Activated effector memory CD4-positive, alpha-beta T cell treated with Interleukin-2 at 50 U/mL for 16 hours (primary cell): ENCODE measurements around the gene SMC1A.
"Not testable (repeated sequence)": the region's sequence is repeated elsewhere in the genome, so short reads cannot be mapped to it uniquely, and the experiment has no call there.

Experiments
- DNase-seq: peaks from one replicate; pipeline ENCODE4 v3.0.0-alpha.2; 2020

Gene SMC1A

DNA sequence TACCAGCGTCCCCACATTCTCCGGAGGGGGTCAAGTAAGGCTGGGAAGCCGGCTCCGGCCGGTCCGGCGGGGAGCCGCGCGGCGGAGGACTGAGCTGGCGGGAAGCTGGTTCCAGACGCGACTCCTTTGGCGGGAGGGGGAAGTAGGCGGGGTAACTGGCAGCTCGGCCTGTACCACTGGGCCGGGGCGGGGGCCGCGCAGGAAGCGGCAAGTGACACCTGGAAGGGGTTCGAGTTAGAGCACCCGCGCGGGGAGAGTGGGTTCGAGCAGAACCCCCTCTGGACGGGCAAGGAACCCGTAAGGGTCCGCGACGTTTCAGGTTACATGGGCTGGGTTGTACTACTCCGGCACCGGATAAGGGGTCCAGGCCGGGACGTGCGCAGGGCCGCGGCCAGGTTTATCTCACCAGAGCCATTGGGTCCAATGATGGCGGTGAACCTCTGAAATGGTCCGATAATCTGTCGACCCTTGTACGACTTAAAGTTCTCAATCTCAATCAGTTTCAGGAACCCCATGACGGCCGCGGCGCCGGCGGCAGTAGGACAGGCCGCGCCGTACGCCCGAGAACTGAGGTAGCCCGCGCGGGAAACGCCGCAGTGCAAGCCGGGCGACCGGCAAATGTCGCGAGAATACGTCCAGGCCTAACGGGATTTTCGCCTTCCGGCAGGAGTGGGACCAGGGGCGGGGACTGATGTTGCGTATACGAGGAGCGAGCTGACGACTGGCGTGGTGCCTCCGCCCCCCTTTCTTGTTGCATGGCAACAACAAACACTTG, at the start of gene SMC1A:
Gene SMC1A, minus strand, starts transcription at position 569 of the 775 bp plus-strand sequence. Its CDS starts 54 bp downstream, at position 515.
- peak; percentile 88 for DNase-seq

DNA sequence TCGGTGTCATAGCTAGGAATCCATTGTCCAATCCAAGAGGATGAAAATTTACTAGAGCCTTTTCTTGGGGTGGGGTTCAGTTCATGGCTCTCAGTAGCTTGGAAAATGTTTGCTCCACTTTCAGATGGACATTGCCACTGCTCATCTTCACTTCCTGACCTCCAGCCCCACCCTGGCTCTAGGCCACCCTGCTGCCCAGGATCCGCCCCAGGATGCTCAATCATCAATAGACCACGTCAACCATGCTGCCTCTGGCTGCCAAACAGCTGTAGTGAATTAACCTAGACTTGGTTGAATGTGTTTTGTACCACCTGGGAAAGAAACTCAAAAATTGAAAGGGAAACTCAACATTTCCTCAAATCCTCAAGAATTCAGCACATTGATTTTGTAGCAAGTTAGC, 48.9 kb upstream of the SMC1A start:
- no peak for DNase-seq

DNA sequence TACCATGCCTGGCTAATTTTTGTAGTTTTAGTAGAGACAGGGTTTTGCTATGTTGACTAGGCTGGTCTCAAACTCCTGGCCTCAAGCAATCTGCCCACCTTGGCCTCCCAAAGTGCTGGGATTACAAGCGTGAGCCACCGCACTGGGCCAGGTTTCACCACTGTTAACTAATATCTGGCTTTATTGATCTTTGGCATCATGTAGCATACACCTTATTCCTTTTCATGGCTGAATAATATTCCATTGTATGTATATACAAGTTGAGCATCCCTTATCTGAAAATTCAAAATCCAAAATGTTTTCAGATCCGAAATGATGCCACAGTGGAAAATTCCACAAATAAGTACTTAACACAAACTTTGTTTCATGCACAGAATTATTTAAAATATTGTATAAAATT, 46.2 kb upstream of the SMC1A start:
- not testable (repeated sequence) for DNase-seq

DNA sequence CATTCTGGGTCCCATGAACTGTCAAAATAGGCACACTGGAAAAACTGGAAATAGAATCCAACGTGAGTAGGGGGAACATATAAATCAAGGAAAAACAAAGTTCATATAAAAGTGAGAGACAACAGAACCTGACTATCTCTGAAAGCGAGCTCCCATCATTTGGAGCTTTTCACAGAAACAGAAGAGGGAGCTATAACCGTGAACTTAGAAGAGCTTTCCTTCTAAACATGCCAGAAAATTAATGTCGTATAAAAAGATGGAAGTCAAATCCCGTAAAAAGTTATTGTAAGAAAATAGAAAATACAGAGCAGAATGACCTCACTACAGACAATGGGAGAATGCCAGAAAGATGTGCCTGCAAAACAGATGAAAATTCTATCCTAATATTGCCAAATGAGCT, 35.6 kb upstream of the SMC1A start:
- DNase-seq, result no peak

DNA sequence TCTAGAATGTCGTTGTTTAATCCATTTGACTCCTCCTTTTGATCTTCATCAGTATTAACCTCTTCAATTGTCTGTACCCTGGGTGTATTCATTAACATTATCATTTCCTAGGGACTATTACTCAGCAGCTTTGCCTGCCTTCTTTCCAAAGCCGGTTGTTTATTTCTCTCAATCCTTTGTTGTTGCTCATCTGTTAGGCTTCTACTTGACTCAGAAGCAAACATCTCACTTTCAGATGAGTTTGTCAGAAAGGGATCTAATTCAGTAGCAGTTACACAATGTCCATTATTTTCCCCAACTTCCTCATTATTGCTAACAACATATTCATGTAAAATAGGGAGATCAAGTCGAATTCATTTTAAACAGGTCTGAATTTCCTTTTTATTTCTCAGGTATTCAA, 33.8 kb upstream of the SMC1A start:
- DNase-seq, result no peak

DNA sequence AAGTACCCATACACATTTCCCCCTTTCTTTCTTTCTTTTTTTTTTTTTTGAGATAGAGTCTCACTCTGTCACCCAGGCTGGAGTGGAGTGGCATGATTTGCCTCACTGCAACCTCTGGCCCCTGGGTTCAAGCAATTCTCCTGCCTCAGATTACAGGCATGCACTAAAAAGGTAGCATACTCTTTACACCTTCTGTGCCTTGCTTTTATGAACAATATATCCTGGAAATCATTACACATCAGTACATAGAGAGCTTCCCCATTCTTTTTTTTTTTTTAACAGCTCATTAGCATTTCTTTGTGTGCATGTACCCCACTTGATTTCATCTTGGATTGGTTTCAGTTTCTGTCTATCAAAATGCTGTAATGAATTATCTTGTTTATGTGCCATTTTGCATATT, 30.4 kb upstream of the SMC1A start:
- no peak for DNase-seq

DNA sequence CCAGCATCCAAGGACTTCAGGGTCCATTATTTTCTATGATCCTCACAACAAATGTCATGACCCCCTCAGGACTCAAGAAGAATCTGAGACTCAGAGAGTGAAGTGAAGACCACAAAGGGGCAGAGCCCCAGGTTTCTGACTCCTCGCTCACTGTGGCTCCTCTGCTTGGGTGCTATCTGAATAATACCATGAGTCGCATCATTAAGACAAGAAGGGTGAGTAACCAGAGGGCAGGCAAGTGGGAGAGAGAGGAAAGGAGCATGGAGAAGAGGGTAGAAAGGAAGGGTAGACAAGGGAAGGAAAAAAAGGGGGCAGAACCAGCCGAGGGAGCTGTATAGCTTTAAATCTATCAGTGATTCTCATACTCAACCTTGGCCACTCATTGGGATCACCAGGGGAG, 27.2 kb upstream of the SMC1A start:
- DNase-seq, result no peak

DNA sequence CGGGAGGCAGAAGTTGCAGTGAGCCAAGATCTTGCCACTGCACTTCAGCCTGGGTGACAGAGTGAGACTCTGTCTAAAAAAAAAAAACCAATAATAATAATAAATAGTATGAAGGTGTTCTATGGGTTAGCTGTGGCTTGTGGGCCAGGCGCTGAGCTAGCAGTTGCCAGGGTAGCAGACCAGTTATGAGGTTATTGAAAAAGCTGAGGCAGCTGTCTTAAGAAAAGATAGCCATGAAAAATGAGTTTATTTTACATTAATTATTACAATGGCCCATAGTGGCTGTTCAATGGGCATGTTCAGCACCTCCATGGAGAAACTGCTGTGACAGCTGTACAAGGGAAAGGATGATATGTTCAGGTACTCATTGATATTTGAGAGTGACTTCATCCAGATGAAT, 25.0 kb upstream of the SMC1A start:
- no peak for DNase-seq

DNA sequence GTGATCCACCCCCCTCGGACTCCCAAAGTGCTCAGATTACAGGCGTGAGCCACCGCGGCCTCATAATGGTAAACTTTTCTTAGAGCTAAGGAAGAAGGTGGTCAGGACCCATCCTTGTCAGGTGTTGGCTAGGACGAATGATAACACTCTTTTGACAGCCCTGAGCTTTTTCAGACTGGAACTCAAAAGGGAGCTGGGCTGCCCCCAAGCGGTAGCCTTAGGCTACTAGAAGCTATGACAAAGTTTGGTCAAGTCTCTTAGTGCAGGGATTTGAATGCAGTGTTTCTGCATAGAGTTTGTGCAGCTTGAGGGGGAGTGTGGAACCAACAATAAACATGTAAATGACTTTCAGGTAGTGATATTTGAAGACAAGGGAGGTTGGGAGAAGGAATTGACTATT, 23.5 kb upstream of the SMC1A start:
- DNase-seq, result peak; percentile 10

DNA sequence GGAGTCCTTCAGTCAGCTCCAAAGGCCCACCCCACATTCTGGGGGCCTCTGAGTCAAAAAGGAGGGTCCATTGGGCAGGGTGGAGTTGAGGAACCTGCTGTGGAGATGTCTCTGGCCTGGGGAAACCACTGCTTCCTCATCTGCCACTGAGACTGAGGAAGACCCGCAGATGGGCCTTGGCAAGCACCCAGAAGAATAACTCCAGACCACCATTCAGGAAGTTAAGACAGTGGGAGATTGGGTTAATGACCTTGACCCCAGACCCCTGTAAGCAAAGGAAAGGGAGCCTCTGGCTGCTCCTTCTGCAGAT, 19.8 kb upstream of the SMC1A start:
- no peak for DNase-seq

DNA sequence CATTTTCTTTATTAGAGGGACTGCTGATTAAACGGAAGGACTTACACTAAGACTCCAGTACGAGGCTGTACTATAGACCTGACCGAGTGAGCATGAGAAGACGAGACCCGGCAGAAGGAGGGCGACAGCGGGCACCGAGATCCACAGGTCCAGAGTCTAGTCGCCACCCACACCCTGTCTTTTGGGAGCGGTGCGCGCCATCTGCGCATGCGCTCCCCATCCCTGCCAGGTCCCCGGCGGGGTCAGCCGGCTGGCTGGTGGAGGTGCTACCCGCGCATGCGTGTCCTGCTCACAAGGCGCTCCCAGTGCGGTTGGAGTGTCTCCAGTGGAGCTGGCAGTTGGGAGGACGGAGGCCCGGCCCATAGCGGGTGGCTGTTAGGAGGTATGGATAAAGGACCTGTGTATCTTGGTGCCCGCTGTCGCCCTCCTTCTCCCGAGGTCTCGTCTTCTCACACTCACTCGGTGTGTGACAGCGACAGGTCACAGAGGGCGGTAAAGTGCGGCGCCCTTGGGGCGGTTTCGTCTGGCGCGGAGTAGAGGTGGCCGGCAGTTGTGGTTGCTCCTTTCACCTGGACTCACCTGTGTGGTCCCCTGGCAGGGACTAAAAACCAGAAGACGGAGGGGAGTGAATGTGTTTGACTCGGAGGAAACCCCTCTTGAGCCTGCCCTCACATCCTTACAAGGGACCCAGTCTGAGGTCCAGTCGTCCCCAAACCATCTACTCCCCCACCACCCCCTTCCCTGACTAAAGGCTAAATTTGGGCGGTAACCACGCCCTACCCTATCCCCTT, 19.3 kb upstream of the SMC1A start:
- peak; percentile 59 for DNase-seq

DNA sequence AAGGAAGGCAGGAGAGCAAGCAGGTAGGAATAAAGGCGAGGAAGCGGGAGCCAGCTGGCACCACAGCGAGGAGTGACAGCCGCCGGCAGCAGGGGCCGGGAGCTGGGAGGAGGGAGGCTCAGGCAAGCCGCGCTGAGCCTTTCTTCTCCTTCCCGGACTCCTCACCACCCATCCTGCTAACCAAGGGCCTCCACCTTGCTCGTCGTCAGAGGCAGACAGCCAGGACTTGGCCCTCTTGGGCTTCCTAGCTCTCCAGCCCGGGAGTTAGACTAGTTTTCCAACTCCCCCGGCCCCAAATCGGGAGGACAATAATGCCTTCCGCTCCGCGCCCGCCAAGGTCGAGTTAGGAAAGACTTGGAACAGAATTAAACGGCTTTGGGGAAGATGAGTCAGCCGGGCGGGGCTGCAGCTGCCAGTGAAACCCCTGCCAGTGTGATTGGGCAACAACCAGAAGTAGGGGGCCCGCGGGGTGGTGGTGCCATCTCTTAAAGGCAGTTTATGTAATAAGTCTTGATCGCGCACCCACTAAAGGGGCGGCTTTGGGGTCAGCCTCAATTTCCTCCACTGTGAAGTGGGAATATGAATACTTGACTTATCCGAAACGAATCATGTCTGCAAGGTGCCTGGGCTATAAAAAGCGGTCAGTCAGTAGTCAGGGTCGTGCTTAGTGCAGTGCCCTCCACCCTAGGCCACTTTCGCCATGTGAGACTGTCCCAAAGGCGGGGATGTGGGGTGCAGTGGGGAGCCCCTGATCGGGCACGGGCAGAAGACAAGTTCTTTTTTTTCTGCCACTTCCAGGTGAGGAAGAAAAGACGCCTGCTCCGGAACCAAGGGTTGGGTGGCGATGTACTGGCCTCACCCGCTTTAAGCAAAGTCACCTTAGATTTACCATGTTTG, 18.4 kb upstream of the SMC1A start:
- no peak for DNase-seq

DNA sequence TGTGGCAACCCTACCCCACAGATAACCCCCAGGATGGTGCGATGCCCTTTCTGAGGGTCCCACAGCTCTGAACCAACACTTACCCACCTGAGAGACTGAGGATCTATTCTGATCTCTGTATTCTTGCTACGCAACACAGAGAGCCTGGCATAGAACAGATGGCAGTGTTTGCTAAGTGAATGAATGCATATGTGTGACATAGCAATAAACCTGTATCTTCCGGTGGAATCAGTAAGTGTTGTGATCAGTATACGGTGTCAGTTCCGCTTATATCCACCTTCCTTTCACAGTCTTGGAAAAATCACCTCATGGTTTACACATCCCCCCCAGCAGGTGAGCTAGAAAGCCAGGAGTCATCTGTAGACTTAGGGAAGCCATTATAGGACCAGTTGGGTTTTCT, 17.6 kb upstream of the SMC1A start:
- no peak for DNase-seq

DNA sequence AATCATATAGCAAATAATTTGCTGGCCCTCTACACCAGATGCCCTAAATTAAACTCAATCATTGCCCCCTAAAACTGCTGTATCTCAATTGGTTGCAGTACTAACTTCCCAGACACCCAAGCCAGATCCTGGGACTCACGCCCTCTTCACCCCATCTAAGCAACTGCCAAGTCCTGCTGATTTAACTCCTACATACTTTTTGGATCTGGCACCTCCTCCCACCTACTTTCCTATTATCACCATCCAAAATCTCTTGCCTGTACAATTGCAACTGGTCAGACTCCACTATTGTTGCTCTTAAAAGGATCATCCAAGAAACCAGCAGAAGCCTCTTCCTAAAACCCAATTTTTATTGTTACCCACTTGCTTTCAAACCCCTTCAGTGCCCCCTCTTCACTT, 16.4 kb upstream of the SMC1A start:
- no peak for DNase-seq

DNA sequence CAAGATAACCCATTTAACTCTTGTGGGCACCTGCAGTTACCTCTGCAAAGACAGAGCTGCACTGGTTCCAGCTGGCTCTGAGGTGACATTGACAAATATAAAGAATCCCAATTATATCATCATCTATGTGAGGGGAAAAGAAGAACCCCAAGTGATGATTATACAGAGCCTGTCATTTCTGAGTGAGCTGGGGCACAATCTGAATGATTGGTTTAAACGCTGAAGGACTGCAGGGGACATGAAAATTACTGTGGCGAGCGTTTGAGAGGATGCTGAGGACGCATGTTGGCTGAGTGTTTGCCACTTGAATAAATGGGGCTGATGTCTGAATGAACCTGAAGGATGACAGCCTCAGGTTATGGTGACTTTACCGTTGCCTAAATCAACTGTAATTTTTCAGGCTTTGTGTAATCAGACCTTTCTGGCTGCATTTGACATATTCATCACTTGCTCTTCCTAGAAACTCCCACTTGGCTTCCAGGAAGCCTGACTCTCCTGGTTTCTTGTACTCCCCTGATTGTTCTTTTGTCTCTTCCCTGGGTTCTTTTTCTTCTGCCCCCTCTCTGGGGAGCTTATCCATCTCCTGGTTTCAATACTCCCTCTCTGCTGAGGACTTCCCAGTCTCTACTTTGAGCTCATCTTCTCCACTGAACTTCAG, 15.8 kb upstream of the SMC1A start:
- no peak for DNase-seq

DNA sequence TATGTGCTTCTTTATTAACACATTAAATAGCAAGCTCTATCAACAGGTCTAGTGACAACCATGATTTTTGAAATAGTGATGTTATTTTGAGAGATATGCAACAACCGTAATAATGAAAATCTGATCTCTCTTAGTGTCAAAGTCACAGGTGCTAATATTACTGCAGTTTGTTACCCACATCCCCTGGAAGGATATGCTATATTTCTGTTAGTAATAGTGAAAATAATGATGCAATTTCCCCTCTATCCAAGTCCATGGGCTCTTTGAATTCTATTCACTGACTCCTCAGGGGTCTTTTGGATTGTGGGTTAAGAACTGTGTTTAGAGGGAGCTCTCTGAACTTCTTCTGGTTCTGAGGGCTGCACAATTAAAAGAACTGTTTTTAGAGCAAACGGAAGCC, 14.8 kb upstream of the SMC1A start:
- no peak for DNase-seq

DNA sequence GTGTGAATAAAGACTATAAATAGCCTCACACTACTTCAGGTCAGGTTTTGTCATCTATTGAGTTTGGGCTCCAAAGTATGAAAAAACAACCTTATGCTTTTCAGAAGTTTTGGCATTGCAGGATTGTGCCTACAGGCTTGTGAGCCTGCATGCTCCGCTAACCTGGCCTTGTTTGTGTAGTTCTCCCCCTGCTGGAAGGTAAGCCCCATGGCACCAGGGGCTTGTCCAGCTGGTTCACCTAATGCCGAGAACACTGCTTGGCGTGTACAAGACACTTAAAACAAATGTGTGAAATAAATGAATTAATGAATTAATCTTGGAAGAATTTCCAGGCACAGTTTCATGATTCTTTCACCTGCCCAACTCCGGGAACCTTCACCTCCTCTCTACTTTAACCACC, 13.5 kb upstream of the SMC1A start:
- DNase-seq, result peak; percentile 33

DNA sequence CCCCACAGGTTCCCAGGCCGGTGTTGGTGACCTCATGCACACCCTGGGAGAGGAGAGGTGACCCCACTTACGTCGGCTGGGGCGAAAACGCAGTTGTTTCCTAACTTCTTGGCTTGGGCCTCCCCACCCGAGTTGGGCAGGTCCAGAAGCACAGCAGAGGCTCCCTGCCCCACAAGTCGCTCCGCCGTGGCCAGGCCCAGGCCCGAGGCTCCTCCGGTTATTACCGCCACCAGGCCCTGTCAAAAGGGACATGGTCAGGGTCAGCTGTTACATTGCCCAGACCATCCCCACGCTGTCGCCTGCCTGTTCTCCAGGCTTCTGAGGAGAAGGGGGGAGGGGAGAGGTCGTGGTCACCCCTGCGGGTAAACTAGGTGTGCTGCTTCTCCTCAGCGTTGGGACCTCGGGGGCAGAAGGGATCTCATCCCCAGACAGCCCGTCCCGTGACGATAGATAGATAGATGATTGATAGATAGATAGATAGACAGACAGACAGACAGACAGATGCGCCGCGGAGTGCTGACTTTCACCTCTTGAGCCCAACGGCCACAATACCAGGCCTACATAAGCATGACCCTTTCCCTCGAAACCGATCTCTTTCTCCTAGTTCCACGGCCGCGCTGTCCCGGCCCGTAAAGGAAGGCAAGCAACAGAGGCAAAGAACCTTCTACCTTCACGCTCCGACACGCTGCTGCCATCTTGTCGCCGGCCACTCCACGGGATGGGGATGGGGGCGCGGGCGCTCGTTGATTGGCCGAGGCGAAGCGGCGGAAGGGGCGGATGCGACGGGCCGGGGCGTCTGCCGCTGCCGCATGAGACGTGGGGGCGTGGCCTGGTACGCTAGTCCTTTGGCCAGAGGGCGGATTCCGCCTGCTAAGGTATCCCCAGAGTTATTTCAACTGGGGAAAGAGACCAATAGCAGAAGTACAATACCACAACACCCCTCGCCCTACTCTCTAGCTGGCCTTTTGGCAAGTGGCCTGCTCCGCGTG, 11.5 kb upstream of the SMC1A start, which contains the start of gene HSD17B10:
Gene HSD17B10, minus strand, starts transcription at position 720 of the 989 bp plus-strand sequence. Its CDS starts 25 bp downstream, at position 695.
- DNase-seq, result peak; percentile 79

DNA sequence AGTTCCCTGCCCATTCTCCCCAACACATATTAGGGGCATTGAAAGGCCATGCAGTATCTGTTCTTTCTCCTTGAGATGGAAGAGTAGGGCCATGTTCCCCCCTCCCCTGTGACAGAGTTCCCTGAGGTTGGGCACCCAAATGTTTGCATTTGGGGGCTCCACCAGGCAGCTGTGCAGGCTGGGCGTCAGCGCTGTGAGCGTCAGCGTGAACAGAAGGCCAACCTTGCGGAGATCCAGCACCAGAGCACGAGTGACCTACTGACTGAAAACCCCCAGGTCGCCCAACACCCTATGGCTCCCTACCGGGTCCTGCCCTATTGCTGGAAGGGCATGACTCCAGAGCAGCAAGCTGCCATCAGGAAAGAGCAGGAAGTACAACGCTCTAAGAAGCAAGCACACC, 7.8 kb upstream of the SMC1A start:
- no peak for DNase-seq

DNA sequence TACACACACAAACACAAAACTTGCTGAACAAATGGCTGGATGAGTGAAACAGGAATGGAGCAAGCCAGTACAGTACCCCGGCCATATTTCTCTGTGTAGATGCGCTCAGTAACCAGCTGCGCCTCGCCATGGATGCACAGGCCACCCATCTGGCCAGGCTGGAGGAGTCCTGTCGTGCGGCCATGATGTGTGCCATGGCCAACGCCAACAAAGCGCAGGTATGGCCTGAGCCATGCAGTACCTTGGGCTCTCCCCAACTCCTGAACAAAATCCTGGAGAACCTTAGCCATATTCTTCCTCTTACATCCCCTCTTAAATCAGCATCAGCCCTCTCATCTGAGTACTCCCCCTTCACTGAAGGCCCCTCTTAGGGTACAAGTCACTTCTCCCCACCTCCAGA, 7.3 kb upstream of the SMC1A start:
- no peak for DNase-seq

DNA sequence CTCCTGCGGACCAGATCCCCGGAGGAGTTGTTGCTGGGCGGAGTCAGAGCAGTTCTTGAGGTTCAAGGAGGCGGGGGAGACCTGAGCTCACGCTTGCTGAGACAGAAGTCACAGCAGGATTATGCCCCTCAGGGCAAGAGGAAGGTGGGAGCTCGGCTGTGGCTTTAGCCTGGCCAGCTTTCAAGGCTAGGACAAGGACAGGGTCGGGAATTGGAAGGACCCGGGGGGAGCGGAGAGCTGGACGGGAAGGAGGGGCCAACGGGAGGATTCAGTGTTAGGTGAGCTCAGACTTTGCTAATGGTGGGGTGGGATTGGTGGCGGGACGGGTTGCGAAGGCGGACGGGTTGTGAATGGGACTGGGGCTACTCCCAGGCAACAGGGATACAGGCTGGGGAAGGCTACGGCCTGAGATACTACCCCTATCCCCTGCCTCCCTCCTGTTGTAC, 430 bp upstream of the SMC1A start, which contains the start of gene RIBC1:
Gene RIBC1, plus strand, starts transcription at position 13 of the 446 bp plus-strand sequence. CDS start 3,404 bp downstream, outside the sequence.
- DNase-seq, result no peak

DNA sequence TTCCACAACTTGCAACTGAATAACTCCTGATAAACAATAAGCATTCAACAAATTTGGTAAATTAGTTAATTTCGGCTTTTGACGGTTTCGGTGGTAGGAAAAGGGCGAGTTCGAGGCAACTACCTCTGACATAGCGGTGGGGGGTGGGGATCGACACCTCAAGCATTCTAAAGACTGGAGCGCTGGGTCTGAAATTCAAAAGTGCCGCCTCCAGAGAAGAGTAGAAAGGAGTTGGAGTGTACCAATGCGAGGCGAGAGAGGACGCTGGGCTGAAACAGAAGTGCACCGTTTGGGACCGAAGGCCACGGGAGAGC, 725 bp downstream of the SMC1A start:
- DNase-seq, result no peak
